HuH-7.5 (cell line): ENCODE data around the gene RARG.

ENCODE experiments used
- DNase-seq: peaks from one replicate; pipeline ENCODE4 v3.0.0; 2011; ENCODE audit warnings: low spot score

RARG gene

GRCh38 chr12:53231921-53232645, at the start of gene RARG:
Gene RARG, minus strand, starts transcription at chr12:53232209. Its CDS starts 4,664 bp downstream, at chr12:53227545.
- no peak for DNase-seq

- no peak for DNase-seq
Measured at GRCh38 chr12:53279888-53280498, 48.0 kb upstream of the RARG start.

GRCh38 chr12:53279283-53279869, 47.4 kb upstream of the RARG start:
- peak; percentile 28 for DNase-seq

- DNase-seq: no peak
Measured at GRCh38 chr12:53277981-53278380, 46.0 kb upstream of the RARG start.

GRCh38 chr12:53276511-53276910, 44.5 kb upstream of the RARG start:
- no peak for DNase-seq

GRCh38 chr12:53274445-53274844, 42.4 kb upstream of the RARG start:
- DNase-seq: no peak

- DNase-seq: no peak
Measured at GRCh38 chr12:53268630-53269562, 36.9 kb upstream of the RARG start.

GRCh38 chr12:53267999-53268629, 36.1 kb upstream of the RARG start, which contains the start of gene ESPL1:
Gene ESPL1, plus strand, starts transcription at chr12:53268299. Its CDS starts 468 bp downstream, at chr12:53268767.
- peak; percentile 89 for DNase-seq

- DNase-seq: no peak
Measured at GRCh38 chr12:53267306-53267998, 35.4 kb upstream of the RARG start.

GRCh38 chr12:53265783-53266182, 33.8 kb upstream of the RARG start:
- DNase-seq: no peak

- no peak for DNase-seq
Measured at GRCh38 chr12:53259891-53260290, 27.9 kb upstream of the RARG start.

- DNase-seq: no peak
Measured at GRCh38 chr12:53258541-53259539, 26.8 kb upstream of the RARG start.

GRCh38 chr12:53255996-53256395, 24.0 kb upstream of the RARG start:
- no peak for DNase-seq

GRCh38 chr12:53254816-53255545, 23.0 kb upstream of the RARG start:
- no peak for DNase-seq

GRCh38 chr12:53253298-53253697, 21.3 kb upstream of the RARG start:
- DNase-seq: no peak

- peak; percentile 51 for DNase-seq
Measured at GRCh38 chr12:53252349-53252916, 20.4 kb upstream of the RARG start.

GRCh38 chr12:53251477-53252348, 19.7 kb upstream of the RARG start:
- peak; percentile 91 for DNase-seq

- no peak for DNase-seq
Measured at GRCh38 chr12:53245286-53245685, 13.3 kb upstream of the RARG start.
